ENCODE data around the gene GNA12. TPM values are rescaled to one million over a fixed set of nuclear protein-coding genes. Genes with fewer than 3 reads are reported as not detected.

The GNA12 gene
- total and polyA plus RNA-seq, 10 of the 15 experiments (the other 5 are each of a cell fraction or from before 2014, with no cell fraction given): 1.9 to 51.8 (median 12.6) TPM

DNA sequence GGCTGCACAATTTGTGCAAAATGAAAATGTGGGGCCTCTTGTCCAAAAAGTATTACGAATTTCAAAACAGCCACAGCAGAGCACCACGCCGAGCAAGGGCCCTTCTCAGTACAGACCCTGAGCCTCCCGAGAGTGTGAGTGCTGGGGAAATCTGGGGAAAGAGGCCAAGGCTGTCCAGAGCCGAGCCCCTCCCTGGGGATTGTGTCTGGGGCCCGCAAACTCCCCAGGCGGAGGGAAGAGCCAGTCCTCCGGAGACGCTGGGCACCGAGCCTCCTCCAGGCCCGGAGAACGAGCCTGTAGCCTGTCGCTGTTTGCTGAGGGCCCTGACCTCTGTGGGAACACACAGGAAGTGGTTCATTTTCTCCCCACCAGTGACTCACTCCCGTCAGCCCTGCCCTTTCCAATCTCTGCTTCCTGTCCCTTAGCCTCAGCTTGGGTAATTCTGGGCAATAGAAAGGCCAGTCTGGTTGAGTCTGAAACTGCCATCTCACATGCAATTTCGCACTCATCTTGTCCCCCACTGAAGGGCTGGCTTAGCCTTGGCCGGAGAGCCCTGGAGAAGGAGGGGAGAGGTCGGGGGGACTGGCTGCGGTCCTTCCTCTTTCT is 19.5 kb upstream of the GNA12 start (continued):
- TF ChIP-seq, protein P1, sequence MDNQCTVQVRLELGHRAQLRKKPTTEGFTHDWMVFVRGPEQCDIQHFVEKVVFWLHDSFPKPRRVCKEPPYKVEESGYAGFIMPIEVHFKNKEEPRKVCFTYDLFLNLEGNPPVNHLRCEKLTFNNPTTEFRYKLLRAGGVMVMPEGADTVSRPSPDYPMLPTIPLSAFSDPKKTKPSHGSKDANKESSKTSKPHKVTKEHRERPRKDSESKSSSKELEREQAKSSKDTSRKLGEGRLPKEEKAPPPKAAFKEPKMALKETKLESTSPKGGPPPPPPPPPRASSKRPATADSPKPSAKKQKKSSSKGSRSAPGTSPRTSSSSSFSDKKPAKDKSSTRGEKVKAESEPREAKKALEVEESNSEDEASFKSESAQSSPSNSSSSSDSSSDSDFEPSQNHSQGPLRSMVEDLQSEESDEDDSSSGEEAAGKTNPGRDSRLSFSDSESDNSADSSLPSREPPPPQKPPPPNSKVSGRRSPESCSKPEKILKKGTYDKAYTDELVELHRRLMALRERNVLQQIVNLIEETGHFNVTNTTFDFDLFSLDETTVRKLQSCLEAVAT (IDR thresholded peaks at IDR 0.05): peak; percentile 63; the same call in 1 of the 2 replicates
- TF ChIP-seq, protein P2, sequence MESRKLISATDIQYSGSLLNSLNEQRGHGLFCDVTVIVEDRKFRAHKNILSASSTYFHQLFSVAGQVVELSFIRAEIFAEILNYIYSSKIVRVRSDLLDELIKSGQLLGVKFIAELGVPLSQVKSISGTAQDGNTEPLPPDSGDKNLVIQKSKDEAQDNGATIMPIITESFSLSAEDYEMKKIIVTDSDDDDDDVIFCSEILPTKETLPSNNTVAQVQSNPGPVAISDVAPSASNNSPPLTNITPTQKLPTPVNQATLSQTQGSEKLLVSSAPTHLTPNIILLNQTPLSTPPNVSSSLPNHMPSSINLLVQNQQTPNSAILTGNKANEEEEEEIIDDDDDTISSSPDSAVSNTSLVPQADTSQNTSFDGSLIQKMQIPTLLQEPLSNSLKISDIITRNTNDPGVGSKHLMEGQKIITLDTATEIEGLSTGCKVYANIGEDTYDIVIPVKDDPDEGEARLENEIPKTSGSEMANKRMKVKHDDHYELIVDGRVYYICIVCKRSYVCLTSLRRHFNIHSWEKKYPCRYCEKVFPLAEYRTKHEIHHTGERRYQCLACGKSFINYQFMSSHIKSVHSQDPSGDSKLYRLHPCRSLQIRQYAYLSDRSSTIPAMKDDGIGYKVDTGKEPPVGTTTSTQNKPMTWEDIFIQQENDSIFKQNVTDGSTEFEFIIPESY (IDR thresholded peaks at IDR 0.05): no peak
- TF ChIP-seq GATAD2B (conservative IDR thresholded peaks at IDR 0.05; ENCODE audit: low read depth) (peak; percentile 10; the same call in 1 of the 2 replicates), SUPT20H (IDR thresholded peaks at IDR 0.05; ENCODE audit: borderline replicate concordance, control insufficient read depth, low read depth, low read length) (no peak), CBX5 (IDR thresholded peaks at IDR 0.05; ENCODE audit: low read depth) (0 out of 2 replicates have a peak, but pooled peaks have one; percentile 54), EP300 (IDR thresholded peaks at IDR 0.05; ENCODE audit: borderline replicate concordance in 1 of 2, control insufficient read depth in 1 of 2, low read depth in 2 of 2, low read length in 2 of 2) (peak; percentile 30 to 71; a peak in 1 of 4 replicates), IKZF2 (IDR thresholded peaks at IDR 0.05) (peak; percentile 87 to 90), NR2C1 (IDR thresholded peaks at IDR 0.05) (peak; percentile 94), NFXL1 (IDR thresholded peaks at IDR 0.05; ENCODE audit: borderline replicate concordance) (no peak), ATF7 (IDR thresholded peaks at IDR 0.05; ENCODE audit: low read depth) (peak; percentile 77), E4F1 (IDR thresholded peaks at IDR 0.05; ENCODE audit: borderline replicate concordance, partially characterized antibody) (no peak), CEBPB (IDR thresholded peaks at IDR 0.05; ENCODE audit: borderline replicate concordance in 1 of 2, low read depth in 2 of 2, low read length in 2 of 2) (no peak), RBBP5 (conservative IDR thresholded peaks at IDR 0.05) (no peak), USF1 (IDR thresholded peaks at IDR 0.05; ENCODE audit: borderline replicate concordance, extremely low read length, insufficient read depth, low read depth, low read length) (no peak), SP1 (IDR thresholded peaks at IDR 0.05; ENCODE audit: low read depth, low read length) (peak; percentile 69), BCL11A (IDR thresholded peaks at IDR 0.05; ENCODE audit: low read depth, low read length) (peak; percentile 66; the same call in 1 of the 2 replicates), IRF4 (IDR thresholded peaks at IDR 0.05; ENCODE audit: low read depth, low read length) (peak; percentile 84), LARP7 (IDR thresholded peaks at IDR 0.05) (no peak), RB1 (IDR thresholded peaks at IDR 0.05; ENCODE audit: borderline replicate concordance) (no peak), HSF1 (IDR thresholded peaks at IDR 0.05; ENCODE audit: low read depth, low read length) (no peak)
